ENCODE data around the gene MTMR11.
A peak's percentile ranks its signal among the peaks of the same experiment; 100 is the strongest.

MTMR11 gene

DNA sequence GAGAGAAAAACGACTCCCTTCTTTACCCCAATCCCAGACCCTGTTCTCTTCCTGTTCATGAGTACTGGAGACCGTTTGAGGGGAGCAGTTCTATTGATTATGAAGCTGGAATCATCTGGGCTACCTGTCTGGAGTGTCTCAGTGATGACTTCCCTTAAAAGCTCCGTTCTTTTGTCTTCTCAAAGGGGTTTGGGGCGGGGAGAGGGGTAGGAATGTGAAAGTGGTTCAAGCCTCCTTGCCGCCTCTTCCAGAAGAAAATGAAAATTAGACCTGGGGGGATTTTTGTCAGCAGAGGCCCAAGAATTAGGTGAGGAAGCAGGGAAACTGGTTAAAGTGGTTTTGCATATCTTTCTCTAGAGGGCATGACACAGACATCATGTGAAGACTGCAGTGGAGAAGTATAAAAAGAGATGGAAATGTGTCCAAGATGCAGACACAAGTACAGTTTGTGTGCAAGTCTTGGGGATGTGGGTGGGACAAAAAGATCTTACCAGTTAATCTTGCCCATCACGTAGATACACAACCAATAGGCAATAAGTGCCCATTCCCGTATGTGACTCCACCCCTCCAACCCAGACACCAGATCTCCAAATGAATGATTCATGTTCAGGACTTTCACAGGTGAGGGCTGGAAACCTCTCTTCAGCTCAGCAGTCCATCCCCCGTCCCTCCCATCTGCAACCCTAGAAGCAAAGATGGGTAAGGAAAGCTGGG is 470 bp upstream of the MTMR11 start:
- DNase-seq (ENCODE audit: low spot score) = no peak

DNA sequence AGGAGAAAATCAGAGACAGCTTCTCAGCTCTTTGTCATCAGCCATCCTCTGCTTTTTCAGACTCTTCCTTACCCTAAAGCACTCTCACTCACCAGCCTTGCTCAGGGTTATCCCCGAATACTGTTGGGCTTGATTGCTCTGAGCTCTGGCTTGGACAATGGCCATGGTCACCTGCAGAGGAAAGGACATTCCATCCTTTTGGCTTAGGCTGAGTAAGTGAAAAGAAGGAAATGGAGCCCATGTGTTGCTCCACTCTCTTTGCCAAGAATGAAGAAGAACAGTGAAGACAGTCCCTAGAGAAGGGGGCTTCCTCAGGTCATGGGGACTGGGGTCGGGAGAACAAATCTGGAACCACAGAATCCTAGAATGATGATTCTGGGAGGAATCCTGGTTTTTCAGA is 2.3 kb downstream of the MTMR11 start:
- no peak for DNase-seq (ENCODE audit: low spot score)

GRCh38 chr1:149933208-149933607 is 3.5 kb downstream of the MTMR11 start:
- DNase-seq (ENCODE audit: low spot score) = no peak

DNA sequence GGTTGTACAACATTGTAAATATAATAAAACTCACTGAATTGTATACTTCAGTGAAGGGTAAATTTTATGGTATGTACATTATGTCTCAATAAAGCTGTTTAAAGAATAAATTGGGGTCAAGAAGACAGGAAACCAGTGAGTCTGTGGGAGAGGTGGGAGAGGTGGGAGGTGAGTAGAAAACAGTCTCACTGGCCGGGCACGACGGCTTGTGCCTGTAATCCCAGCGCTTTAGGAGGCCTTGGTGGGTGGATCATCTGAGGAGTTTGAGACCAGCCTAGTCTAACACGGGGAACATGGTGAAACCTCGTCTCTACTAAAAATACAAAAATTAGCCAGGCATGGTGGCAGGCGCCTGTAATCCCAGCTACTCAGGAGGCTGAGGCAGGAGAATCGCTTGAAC is 4.2 kb downstream of the MTMR11 start:
- DNase-seq (ENCODE audit: low spot score) = no peak

GRCh38 chr1:149931212-149931790 is 5.4 kb downstream of the MTMR11 start:
- DNase-seq (ENCODE audit: low spot score) = no peak

- no peak for DNase-seq (ENCODE audit: low spot score)
These were observed 6.8 kb downstream of the MTMR11 start for GRCh38 chr1:149929856-149930255.

GRCh38 chr1:149928401-149928724 is 8.3 kb downstream of the MTMR11 start:
- DNase-seq (ENCODE audit: low spot score) = no peak

GRCh38 chr1:149927563-149928400 is 8.9 kb downstream of the MTMR11 start, which contains the start of gene SF3B4:
Gene SF3B4 (minus strand): TSS chr1:149927803. CDS start chr1:149927759, 44 bp downstream.
- peak; percentile 95 for DNase-seq (ENCODE audit: low spot score)

DNA sequence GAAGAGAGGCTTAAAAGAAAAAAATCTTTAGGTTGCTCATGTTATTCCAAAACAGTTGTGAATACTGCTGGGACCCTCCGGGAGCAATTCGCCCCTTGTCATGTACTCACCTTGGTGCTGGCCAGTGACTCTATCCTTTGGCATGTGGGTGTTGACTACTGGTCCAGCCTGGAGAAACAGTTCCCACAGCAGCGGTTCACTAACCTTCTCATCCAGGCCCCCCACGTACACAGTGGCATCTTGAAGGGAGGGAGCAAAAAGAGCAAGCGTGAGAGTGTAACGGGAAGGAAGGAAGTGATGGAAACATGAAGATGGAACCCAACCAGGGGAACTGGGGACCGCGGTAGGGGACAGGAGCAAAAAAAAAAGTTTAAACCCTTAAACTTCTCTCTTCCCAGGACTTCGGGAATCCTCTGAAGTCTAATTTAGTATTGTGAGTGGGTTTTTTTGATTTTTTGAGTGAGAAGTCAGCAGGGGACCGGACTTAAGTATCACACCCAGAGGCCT is 9.6 kb downstream of the MTMR11 start:
- no peak for DNase-seq (ENCODE audit: low spot score)

- no peak for DNase-seq (ENCODE audit: low spot score)
These were observed 10.4 kb downstream of the MTMR11 start for GRCh38 chr1:149926296-149926695.

DNA sequence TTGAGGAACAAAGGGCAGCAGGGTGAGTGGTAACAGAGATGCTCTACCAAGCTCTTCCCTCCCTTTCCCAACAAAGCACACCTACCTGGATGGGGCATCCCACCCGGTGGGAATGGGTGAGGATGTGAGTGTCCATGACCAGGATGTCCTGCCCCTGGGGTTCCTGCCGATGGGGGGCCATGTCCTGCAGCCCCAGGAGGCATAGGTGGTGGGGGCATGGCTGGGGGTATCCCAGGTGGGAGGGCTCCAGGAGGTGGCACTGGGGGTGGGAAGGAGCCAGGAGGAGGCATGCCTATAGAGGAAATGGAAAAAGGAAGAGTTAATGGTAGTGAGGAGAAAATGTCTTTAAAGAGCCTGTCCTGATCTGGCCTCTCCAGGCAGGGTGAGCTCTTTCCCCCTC is 10.9 kb downstream of the MTMR11 start:
- DNase-seq (ENCODE audit: low spot score) = no peak

- DNase-seq (ENCODE audit: low spot score) = no peak
These were observed 11.3 kb downstream of the MTMR11 start for GRCh38 chr1:149925345-149925744.

- peak; percentile 66 for DNase-seq (ENCODE audit: low spot score)
These were observed 13.1 kb downstream of the MTMR11 start for GRCh38 chr1:149923626-149924025.

- DNase-seq (ENCODE audit: low spot score) = no peak
These were observed 19.0 kb downstream of the MTMR11 start, which contains the start of gene SV2A for GRCh38 chr1:149917571-149918144. Gene SV2A (minus strand): TSS chr1:149917844. CDS start chr1:149913840, 4,004 bp downstream.

- no peak for DNase-seq (ENCODE audit: low spot score)
These were observed 19.8 kb downstream of the MTMR11 start for GRCh38 chr1:149916898-149917252.

- DNase-seq (ENCODE audit: low spot score) = no peak
These were observed 20.3 kb downstream of the MTMR11 start for GRCh38 chr1:149916193-149916897.

- DNase-seq (ENCODE audit: low spot score) = no peak
These were observed 21.1 kb downstream of the MTMR11 start for GRCh38 chr1:149915429-149916192.

DNA sequence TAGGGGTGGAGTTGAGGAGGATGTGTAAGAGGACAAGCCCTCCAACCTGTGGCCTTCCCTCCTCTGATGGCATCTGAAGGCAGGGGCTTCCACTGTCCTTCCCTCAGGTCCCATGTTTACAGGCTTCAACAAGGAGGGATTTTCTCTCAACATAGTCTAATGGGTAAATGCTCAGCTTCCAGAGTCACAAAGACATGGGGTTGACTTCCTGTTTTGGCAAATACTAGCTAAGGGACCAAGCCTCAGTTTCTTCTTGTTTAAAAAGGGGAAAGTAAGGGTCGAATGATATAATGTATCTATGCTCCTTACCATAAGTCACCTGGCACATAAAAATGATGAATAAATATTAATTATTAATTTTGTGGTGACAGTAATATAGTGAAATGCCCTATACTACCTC is 22.1 kb downstream of the MTMR11 start:
- DNase-seq (ENCODE audit: low spot score) = no peak

DNA sequence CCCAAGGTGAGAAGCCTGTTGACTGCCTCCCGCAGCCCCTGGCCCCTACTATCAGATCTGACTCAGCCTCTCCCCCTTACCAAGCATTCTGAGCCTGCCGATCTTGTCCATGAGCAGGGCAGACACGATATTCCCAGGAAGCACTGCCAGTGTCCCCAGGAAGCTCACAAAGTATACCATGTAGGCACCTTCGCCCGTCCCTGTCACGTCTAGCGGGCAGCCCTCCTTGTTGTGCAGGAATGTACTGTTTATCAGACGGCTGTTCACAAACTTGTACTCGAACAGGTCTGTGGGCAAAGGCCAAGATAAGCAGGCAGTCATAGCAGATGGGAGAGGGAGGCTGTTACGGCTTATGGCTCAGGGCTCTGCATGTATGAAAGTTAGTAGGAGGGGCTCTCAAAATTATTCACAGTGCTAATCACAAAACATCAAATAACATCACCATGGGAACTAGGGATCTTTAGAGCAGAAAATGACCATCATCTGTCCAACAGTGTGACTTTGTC is 30.1 kb downstream of the MTMR11 start:
- DNase-seq (ENCODE audit: low spot score) = no peak

DNA sequence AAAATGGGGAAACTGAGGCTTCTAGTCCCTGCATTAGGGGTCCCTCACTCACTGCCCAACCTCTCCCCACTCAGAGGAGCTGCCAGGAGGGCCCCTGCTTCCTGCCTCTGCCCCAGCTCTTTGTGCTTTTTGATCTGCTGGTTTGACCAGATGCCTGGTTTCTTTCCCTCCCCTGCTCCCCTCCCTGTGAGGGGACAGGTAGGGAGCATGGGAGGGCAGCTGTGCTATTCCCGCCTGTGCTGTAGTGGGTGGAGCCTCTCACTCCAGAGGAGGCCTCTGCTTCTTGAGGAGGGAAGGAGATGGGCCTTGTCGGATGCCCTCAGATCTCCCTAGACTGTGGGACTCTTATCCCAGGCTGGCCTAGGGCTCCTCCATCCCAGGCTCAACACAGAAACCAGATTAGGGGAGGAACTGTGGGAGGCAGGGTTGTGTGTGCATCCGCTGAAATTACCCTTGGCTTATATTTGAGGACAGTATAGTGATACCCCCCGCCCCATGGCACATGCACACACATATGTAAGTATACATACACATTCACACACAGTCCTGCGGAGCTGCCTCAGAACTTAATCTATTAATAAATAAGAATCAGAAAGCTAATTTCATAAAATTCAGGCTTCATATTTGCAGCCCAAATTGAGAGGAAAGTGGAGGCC is 32.7 kb downstream of the MTMR11 start:
- DNase-seq (ENCODE audit: low spot score) = no peak
